GM12874 (cell line): ENCODE measurements around the gene GAD2.

Source experiments
- CTCF ChIP-seq: IDR thresholded peaks from 2 replicates; pipeline ENCODE4 v1.5.1; 2011; ENCODE audit warnings: low read depth, mild to moderate bottlenecking, control low read depth, low read length, moderate library complexity; ENCODE audit not compliant: insufficient read depth

Gene GAD2

DNA sequence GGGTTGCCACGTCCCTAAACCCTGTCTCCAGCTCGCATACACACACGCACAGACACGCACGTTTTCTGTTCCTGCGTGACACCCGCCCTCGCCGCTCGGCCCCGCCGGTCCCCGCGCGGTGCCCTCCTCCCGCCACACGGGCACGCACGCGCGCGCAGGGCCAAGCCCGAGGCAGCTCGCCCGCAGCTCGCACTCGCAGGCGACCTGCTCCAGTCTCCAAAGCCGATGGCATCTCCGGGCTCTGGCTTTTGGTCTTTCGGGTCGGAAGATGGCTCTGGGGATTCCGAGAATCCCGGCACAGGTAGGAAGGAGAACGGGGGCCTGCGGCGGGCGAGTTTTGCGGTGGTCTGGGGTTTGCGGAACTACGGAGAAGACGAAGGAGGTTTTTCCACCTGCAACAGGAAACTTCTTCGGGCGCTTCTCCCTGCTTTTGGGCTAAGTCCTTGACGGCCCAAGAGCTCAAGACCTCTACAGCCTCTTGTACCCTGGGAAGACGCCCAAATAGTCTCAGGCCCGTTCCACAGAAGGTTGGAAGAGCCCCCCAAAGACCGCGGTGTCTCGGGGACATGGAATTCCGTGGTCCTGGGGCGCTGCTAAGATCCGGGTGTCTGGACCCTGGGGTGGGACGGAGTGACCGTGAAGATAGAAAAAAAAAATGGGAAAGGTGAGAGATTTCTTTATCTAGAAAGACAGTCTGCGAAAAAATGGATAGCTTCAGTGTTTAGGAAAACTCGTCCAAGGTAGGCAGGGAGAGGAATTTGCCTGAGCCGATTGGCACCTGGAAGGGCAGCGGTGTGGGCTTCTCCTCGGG, at the start of gene GAD2:
TSS of gene GAD2 (plus strand) at position 190 of the 811 bp plus-strand sequence. CDS start at position 226, 36 bp downstream.
- no peak for TF ChIP-seq CTCF

GRCh38 chr10:26169466-26169865, 47.1 kb upstream of the GAD2 start:
- no peak for TF ChIP-seq CTCF

- TF ChIP-seq CTCF: no peak
Observed at GRCh38 chr10:26172131-26172530, 44.4 kb upstream of the GAD2 start.

DNA sequence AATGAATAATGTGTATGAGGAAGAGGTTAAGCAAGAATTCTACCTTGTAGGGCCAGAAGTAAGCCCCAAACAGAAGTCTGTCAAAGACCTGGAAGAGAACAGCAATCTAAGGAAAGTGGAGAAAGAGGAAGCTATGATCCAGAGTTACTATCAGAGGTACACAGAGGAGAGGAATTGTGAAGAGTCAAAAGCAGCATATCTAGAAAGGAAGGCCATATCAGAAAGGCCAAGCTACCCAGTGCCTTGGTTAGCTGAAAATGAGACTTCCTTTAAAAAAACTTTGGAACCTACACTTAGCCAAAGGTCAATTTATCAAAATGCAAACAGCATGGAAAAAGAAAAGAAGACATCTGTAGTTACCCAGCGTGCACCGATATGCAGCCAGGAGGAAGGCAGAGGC, 42.7 kb upstream of the GAD2 start:
- no peak for TF ChIP-seq CTCF

DNA sequence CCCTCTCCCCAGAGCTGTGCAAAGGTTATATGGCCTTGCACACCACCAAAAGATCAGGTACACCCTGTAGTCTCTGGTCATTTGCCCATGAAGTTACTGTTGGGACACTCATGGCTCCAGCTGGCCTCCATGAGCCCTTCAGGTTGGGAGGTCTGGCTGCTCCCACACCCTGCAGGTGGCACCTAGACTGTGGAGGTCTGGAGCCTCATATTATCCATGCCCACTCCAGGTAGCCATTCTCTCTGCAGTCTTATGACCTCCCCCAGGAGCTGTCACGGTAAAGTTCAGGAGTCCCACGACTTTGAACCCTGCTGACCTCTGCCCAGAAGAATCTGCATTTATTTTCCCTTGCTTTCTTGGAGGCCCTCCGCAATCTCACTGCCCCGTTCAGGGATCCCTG, 39.2 kb upstream of the GAD2 start:
- TF ChIP-seq CTCF: no peak

- TF ChIP-seq CTCF: no peak
Observed at GRCh38 chr10:26194275-26194674, 22.3 kb upstream of the GAD2 start.

GRCh38 chr10:26197248-26197647, 19.3 kb upstream of the GAD2 start:
- TF ChIP-seq CTCF: no peak
